ENCODE measurements around the gene KREMEN2. TPM values are rescaled to one million over a fixed set of nuclear protein-coding genes. Genes with fewer than 3 reads are reported as not detected.

KREMEN2 gene
- total RNA-seq, 1 donor from 2014 or later, result 0.31 TPM

DNA sequence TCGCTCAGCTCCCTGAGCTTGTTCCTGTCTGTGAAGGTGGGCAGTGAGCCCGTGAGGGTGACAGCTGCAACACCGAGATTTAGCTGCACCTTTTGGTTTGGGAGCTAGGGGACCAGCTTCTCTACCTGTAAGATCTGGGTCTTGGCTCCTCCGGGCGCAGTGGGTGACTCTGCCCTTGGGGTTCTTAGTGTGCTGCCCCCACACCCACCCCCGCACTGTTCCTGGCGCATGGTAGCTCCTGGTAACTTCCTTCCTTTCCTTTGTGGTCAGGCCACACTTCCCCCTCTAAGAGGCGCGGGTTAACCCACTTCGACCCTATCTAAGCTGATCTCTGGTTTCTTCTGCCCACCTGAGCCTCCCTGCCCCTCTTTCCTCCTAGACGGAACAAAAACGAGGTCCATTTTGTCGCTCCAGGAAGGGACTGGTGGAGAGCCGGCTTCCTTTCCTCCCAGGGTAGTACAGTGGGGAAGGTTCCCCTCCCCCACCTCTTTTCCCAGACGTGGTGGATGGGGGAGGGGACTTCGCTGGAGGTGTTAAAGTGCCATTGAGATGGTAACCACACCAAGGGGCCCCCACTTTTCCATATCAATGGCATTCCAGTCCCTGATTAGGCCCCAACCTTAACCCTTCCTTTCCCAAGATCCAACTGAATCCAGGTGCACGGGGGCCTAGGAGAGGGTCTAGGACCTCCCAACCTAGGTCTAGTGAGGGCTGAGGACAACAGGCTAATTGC, 44.0 kb downstream of the KREMEN2 start:
- no peaks in the 10 kb centered on the region for H3K9me3 Mint-ChIP-seq (ENCODE audit: low read depth)
- H3K27me3 Mint-ChIP-seq, result no peaks in the 10 kb centered on the region
- peaks cover 49% of the 10 kb centered on the region for H3K4me1 Mint-ChIP-seq (ENCODE audit: low read depth)
- DNase-seq (ENCODE audit: low spot score, unreplicated experiment), result no peak
- no peaks in the 10 kb centered on the region for H3K36me3 Mint-ChIP-seq (ENCODE audit: insufficient read depth)
- peak overlapping the region; percentile 97 for H3K27ac Mint-ChIP-seq
- peak overlapping the region; percentile 59 for H3K4me3 Mint-ChIP-seq (ENCODE audit: low read depth)
- TF ChIP-seq, protein P1, sequence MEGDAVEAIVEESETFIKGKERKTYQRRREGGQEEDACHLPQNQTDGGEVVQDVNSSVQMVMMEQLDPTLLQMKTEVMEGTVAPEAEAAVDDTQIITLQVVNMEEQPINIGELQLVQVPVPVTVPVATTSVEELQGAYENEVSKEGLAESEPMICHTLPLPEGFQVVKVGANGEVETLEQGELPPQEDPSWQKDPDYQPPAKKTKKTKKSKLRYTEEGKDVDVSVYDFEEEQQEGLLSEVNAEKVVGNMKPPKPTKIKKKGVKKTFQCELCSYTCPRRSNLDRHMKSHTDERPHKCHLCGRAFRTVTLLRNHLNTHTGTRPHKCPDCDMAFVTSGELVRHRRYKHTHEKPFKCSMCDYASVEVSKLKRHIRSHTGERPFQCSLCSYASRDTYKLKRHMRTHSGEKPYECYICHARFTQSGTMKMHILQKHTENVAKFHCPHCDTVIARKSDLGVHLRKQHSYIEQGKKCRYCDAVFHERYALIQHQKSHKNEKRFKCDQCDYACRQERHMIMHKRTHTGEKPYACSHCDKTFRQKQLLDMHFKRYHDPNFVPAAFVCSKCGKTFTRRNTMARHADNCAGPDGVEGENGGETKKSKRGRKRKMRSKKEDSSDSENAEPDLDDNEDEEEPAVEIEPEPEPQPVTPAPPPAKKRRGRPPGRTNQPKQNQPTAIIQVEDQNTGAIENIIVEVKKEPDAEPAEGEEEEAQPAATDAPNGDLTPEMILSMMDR (IDR thresholded peaks at IDR 0.05; ENCODE audit: unreplicated experiment), result no peak

DNA sequence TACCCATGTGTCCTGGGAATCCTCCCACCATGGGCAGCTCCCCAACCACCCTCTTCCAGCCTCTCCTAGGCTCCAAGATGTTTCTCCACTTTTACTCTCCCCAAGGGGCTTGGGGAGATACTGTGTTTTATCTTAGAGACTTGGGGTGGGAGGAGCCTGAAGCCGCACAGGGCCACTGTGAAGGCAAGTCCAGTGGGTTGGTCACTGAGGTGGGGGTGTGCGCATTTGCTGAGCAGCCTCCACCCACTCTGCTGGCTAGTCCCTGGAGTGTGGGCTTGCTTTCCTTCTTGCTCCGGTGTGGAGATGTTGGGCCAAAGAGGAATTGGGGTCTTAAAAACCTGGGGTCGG, 44.6 kb downstream of the KREMEN2 start:
- TF ChIP-seq, protein P1 (IDR thresholded peaks at IDR 0.05; ENCODE audit: unreplicated experiment), result no peak
- no peaks in the 10 kb centered on the region for H3K36me3 Mint-ChIP-seq (ENCODE audit: insufficient read depth)
- H3K27ac Mint-ChIP-seq, result peak overlapping the region; percentile 97
- peak overlapping the region; percentile 59 for H3K4me3 Mint-ChIP-seq (ENCODE audit: low read depth)
- no peaks in the 10 kb centered on the region for H3K27me3 Mint-ChIP-seq
- no peak for DNase-seq (ENCODE audit: low spot score, unreplicated experiment)
- H3K4me1 Mint-ChIP-seq (ENCODE audit: low read depth), result peaks cover 54% of the 10 kb centered on the region
- H3K9me3 Mint-ChIP-seq (ENCODE audit: low read depth), result no peaks in the 10 kb centered on the region

GRCh38 chr16:3009568-3010390, 45.7 kb downstream of the KREMEN2 start:
- peaks cover 4% of the 10 kb centered on the region for H3K36me3 Mint-ChIP-seq (ENCODE audit: insufficient read depth)
- H3K27ac Mint-ChIP-seq, result peak overlapping the region; percentile 97
- peaks cover 63% of the 10 kb centered on the region for H3K4me1 Mint-ChIP-seq (ENCODE audit: low read depth)
- DNase-seq (ENCODE audit: low spot score, unreplicated experiment), result peak; percentile 91
- no peaks in the 10 kb centered on the region for H3K27me3 Mint-ChIP-seq
- TF ChIP-seq, protein P1 (IDR thresholded peaks at IDR 0.05; ENCODE audit: unreplicated experiment), result no peak
- H3K9me3 Mint-ChIP-seq (ENCODE audit: low read depth), result no peaks in the 10 kb centered on the region
- peak overlapping the region; percentile 53 for H3K4me3 Mint-ChIP-seq (ENCODE audit: low read depth)

DNA sequence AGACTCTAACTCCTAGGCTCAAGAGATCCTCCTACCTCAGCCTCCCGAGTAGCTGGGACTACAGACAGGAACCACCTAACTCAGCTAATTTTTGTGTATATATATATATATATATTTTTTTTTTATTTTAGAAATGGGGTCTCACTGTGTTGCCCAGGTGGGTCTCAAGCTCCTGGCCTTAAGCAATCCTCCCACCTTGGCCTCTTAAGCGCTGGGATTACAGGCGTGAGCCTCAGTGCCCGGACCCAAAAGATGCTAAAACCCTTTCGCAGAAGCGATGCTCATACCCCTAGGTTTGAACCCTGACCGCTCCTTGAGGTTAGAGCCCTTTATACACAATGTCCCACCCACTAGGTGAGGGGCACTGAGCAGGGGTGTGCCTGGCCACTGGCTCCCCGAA, 46.4 kb downstream of the KREMEN2 start:
- TF ChIP-seq, protein P1 (IDR thresholded peaks at IDR 0.05; ENCODE audit: unreplicated experiment), result no peak
- no peaks in the 10 kb centered on the region for H3K27me3 Mint-ChIP-seq
- DNase-seq (ENCODE audit: low spot score, unreplicated experiment), result no peak
- H3K4me1 Mint-ChIP-seq (ENCODE audit: low read depth), result peaks cover 70% of the 10 kb centered on the region
- H3K27ac Mint-ChIP-seq, result peak overlapping the region; percentile 97
- no peaks in the 10 kb centered on the region for H3K9me3 Mint-ChIP-seq (ENCODE audit: low read depth)
- no peak overlapping the region for H3K4me3 Mint-ChIP-seq (ENCODE audit: low read depth)
- peaks cover 8% of the 10 kb centered on the region for H3K36me3 Mint-ChIP-seq (ENCODE audit: insufficient read depth)

DNA sequence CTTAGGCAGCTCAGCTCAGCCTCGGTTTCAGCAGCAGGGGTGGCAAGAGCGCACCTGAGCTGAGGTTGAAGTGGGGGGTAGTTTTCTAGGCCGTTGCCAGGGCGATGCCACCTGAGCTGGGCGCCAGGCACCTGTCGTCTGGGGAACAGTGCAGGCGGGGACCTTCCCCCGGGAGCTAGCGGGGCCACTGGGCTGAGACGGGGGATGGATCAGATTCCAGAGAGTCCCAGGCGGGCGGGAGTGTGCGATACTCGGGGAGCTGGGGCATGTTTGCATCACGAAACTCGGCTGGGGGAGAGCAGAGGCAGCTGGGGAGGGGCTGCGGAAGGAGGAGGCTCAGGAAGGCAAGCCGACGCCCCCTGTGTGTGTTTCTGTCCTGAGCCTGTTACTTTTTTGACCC, 48.2 kb downstream of the KREMEN2 start:
- no peaks in the 10 kb centered on the region for H3K27me3 Mint-ChIP-seq
- no peaks in the 10 kb centered on the region for H3K9me3 Mint-ChIP-seq (ENCODE audit: low read depth)
- H3K4me3 Mint-ChIP-seq (ENCODE audit: low read depth), result peak overlapping the region; percentile 44
- no peak for DNase-seq (ENCODE audit: low spot score, unreplicated experiment)
- TF ChIP-seq, protein P1 (IDR thresholded peaks at IDR 0.05; ENCODE audit: unreplicated experiment), result no peak
- H3K4me1 Mint-ChIP-seq (ENCODE audit: low read depth), result peaks cover 71% of the 10 kb centered on the region
- peaks cover 12% of the 10 kb centered on the region for H3K36me3 Mint-ChIP-seq (ENCODE audit: insufficient read depth)
- peak overlapping the region; percentile 93 for H3K27ac Mint-ChIP-seq

Measured in progenitor cell of endocrine pancreas (in vitro differentiated cells).